Rectal smooth muscle tissue (tissue), 1 donor: ENCODE data around the gene FMO3.

Experiments used
- H3K27ac ChIP-seq: one replicate; pipeline ENCODE4 v1.7.0; 2013; ENCODE audit warnings: low read depth, low read length, inconsistent platforms
- H3K27me3 ChIP-seq: one replicate; pipeline ENCODE4 v1.7.0; 2013; ENCODE audit warnings: low read length; ENCODE audit not compliant: control insufficient read depth, insufficient read depth
- H3K36me3 ChIP-seq: one replicate; pipeline ENCODE4 v1.7.0; 2013; ENCODE audit warnings: low read length; ENCODE audit not compliant: control insufficient read depth, insufficient read depth
- H3K4me1 ChIP-seq: one replicate; pipeline ENCODE4 v1.7.0; 2013; ENCODE audit warnings: low read length; ENCODE audit not compliant: control insufficient read depth, insufficient read depth
- H3K4me3 ChIP-seq: one replicate; pipeline ENCODE4 v1.7.0; 2013; ENCODE audit warnings: low read length
- H3K9ac ChIP-seq: one replicate; pipeline ENCODE4 v1.7.0; 2013; ENCODE audit warnings: low read length

FMO3 gene

DNA sequence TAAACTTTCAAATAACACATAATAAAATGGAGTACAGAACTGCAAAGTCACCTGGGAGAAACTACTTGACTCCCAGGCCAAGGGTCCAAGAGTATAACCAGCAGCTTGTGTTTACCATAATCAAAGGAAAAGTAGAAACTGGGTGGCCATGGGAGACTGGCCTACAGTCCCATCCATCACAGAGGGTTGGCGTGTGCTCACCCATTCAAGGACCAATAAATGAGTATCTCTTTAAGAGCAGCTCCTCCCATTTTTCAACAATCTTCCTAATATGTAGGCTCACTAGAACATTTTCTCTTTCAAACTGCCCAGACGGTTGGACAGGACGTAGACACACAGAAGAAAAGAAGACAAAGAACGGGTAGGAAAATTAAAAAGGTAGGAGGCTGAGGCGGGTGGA is at the start of gene FMO3:
Gene FMO3 (plus strand): TSS at position 302 of the 400 bp plus-strand sequence. CDS start 1,754 bp downstream, outside the sequence.
- no peak within 1 kb of the TSS for H3K9ac ChIP-seq
- no peaks in the 10 kb centered on the region for H3K27me3 ChIP-seq
- H3K36me3 ChIP-seq: no peaks in the 10 kb centered on the region
- H3K27ac ChIP-seq: no peak within 1 kb of the TSS
- no peak within 1 kb of the TSS for H3K4me3 ChIP-seq
- H3K4me1 ChIP-seq: no peaks in the 10 kb centered on the region

DNA sequence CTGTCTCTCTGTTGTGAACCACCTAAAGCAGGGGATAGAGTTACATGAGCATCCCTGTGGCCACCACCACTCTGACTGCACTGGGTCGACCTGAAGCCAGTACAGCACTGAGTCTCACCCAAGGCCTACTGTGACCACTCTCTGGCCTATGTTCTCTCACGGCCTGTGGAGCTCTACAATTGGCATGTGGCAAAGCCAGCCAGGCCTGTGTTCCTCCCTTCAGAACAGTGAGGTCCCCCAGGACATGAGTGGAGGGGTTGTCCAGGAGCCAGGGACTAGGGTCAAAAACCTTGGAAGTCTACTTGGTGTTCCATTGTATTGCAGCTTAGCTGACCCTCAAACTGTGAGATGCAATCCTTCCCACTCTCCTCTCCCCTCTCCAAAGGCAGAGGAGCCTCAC is 42.7 kb upstream of the FMO3 start:
- no peaks in the 10 kb centered on the region for H3K27me3 ChIP-seq
- H3K27ac ChIP-seq: no peak overlapping the region
- no peak overlapping the region for H3K4me3 ChIP-seq
- no peaks in the 10 kb centered on the region for H3K36me3 ChIP-seq
- H3K9ac ChIP-seq: no peak overlapping the region
- H3K4me1 ChIP-seq: no peaks in the 10 kb centered on the region

GRCh38 chr1:171052977-171053376 is 37.7 kb upstream of the FMO3 start:
- H3K27me3 ChIP-seq: no peaks in the 10 kb centered on the region
- H3K27ac ChIP-seq: no peak overlapping the region
- no peaks in the 10 kb centered on the region for H3K36me3 ChIP-seq
- H3K9ac ChIP-seq: no peak overlapping the region
- H3K4me3 ChIP-seq: no peak overlapping the region
- no peaks in the 10 kb centered on the region for H3K4me1 ChIP-seq

GRCh38 chr1:171055966-171056643 is 34.6 kb upstream of the FMO3 start:
- Histone ChIP-seq H3K4me1 (no peaks in the 10 kb centered on the region), H3K4me3 (no peak overlapping the region), H3K27me3 (no peaks in the 10 kb centered on the region), H3K9ac (no peak overlapping the region), H3K36me3 (no peaks in the 10 kb centered on the region), H3K27ac (no peak overlapping the region)

GRCh38 chr1:171061425-171062143 is 29.1 kb upstream of the FMO3 start:
- Histone ChIP-seq H3K36me3 (no peaks in the 10 kb centered on the region), H3K4me3 (no peak overlapping the region), H3K4me1 (no peaks in the 10 kb centered on the region), H3K9ac (no peak overlapping the region), H3K27ac (no peak overlapping the region), H3K27me3 (no peaks in the 10 kb centered on the region)

GRCh38 chr1:171062902-171063301 is 27.8 kb upstream of the FMO3 start:
- no peak overlapping the region for H3K9ac ChIP-seq
- no peaks in the 10 kb centered on the region for H3K36me3 ChIP-seq
- no peak overlapping the region for H3K4me3 ChIP-seq
- H3K27ac ChIP-seq: no peak overlapping the region
- H3K27me3 ChIP-seq: no peaks in the 10 kb centered on the region
- no peaks in the 10 kb centered on the region for H3K4me1 ChIP-seq

DNA sequence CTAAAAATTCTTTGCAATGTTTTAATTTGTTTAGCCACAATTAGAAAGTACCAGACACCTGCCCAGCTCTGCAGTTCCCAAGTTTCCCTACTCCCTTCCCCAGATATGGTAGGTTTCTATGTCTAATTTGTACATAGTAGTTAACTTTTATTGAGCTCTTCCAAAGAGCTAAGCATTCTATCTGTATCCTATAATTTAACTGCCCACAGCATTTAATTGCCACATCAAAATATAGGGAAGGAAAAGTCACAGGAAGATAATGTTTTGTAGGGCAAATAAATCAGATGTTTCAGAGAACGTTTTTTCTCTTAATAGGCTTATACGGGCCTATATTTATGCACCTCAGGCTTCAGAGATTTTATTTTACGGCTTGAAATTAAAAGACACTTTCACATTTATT is 15.7 kb upstream of the FMO3 start:
- Histone ChIP-seq H3K36me3 (no peaks in the 10 kb centered on the region), H3K4me3 (no peak overlapping the region), H3K27ac (no peak overlapping the region), H3K4me1 (no peaks in the 10 kb centered on the region), H3K27me3 (no peaks in the 10 kb centered on the region), H3K9ac (no peak overlapping the region)

DNA sequence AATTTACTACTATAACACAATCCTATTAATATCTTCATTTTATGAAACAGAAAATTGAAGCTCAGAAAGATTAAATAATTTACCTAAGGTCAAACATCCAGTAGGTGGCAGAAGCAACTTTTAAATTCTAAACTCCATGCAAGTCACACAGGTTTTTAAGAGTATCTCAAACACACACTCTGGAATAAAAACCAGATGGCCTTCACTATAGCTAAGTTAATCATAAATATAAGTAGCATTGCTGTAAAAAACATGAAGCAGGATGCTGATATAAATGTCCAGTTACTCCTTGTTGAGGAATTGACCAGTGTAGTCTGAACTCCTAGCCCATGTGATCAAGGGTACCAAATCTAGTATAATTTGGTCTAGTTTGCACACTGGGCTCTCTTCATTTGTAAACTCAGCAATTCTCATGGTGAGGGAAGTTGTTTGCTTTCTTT is 9.4 kb upstream of the FMO3 start:
- H3K27me3 ChIP-seq: no peaks in the 10 kb centered on the region
- no peak overlapping the region for H3K27ac ChIP-seq
- H3K9ac ChIP-seq: no peak overlapping the region
- H3K4me1 ChIP-seq: no peaks in the 10 kb centered on the region
- no peak overlapping the region for H3K4me3 ChIP-seq
- no peaks in the 10 kb centered on the region for H3K36me3 ChIP-seq

DNA sequence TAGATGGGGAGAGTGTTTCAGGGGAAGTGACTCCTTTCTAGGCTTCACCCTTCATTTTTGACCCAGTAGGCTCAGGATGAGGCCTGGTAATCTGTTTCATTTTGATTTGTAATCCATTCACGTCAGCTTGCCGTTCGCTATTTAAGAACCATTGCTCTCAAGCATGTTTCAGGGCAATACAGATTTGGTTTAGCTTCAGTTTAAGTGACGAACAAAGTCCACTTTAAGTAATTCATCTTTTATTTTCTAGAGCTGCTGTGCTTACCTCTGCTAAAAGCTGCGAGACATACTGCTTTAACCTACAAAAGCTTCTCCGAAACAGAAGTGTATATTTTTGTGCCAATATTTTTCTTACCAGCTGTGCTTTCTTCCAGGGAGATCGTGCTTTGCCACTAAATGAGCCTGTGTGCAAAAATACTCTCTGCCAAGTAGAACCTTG is 8.9 kb upstream of the FMO3 start:
- Histone ChIP-seq H3K27me3 (no peaks in the 10 kb centered on the region), H3K9ac (no peak overlapping the region), H3K27ac (no peak overlapping the region), H3K36me3 (no peaks in the 10 kb centered on the region), H3K4me1 (no peaks in the 10 kb centered on the region), H3K4me3 (no peak overlapping the region)

GRCh38 chr1:171082606-171083005 is 8.1 kb upstream of the FMO3 start:
- Histone ChIP-seq H3K9ac (no peak overlapping the region), H3K36me3 (no peaks in the 10 kb centered on the region), H3K4me3 (no peak overlapping the region), H3K27me3 (no peaks in the 10 kb centered on the region), H3K27ac (no peak overlapping the region), H3K4me1 (no peaks in the 10 kb centered on the region)

GRCh38 chr1:171083222-171083621 is 7.5 kb upstream of the FMO3 start:
- Histone ChIP-seq H3K4me3 (no peak overlapping the region), H3K4me1 (no peaks in the 10 kb centered on the region), H3K9ac (no peak overlapping the region), H3K27me3 (no peaks in the 10 kb centered on the region), H3K27ac (no peak overlapping the region), H3K36me3 (no peaks in the 10 kb centered on the region)

- Histone ChIP-seq H3K9ac (no peak overlapping the region), H3K27ac (no peak overlapping the region), H3K4me1 (no peaks in the 10 kb centered on the region), H3K4me3 (no peak overlapping the region), H3K27me3 (no peaks in the 10 kb centered on the region), H3K36me3 (no peaks in the 10 kb centered on the region)
These were observed 6.6 kb upstream of the FMO3 start for GRCh38 chr1:171084091-171084490.

- Histone ChIP-seq H3K27ac (no peak overlapping the region), H3K27me3 (no peaks in the 10 kb centered on the region), H3K4me1 (no peaks in the 10 kb centered on the region), H3K36me3 (no peaks in the 10 kb centered on the region), H3K4me3 (no peak overlapping the region), H3K9ac (no peak overlapping the region)
These were observed 5.8 kb upstream of the FMO3 start for GRCh38 chr1:171084870-171085269.
